SU-DHL-6 (cell line): ENCODE results near the gene SNTG2.

Experiments
- H2AFZ ChIP-seq: fragments of 200-600 bp; sonication (generic); 2 replicates; pipeline ENCODE4 v1.6.1; 2014; ENCODE audit warnings: low read depth, mild to moderate bottlenecking, moderate library complexity, mixed read lengths, antibody characterized with exemption, low read length; ENCODE audit not compliant: severe bottlenecking
- H3F3A ChIP-seq: fragments of 200-600 bp; shearing (Covaris generic); 2 replicates; pipeline ENCODE4 v1.6.0; 2016; ENCODE audit warnings: antibody characterized with exemption, mild to moderate bottlenecking; ENCODE audit not compliant: insufficient read depth
- H3K27ac ChIP-seq: fragments of 200-600 bp; sonication (generic); 2 replicates; pipeline ENCODE4 v1.5.1; 2016; ENCODE audit warnings: low read depth, mild to moderate bottlenecking, low read length, moderate library complexity, mixed read lengths
- H3K27me3 ChIP-seq: fragments of 200-600 bp; sonication (generic), shearing (Covaris generic); 2 replicates; pipeline ENCODE4 v1.6.0; 2014; ENCODE audit warnings: mild to moderate bottlenecking, low read length
- H3K36me3 ChIP-seq: fragments of 200-600 bp; sonication (generic); 2 replicates; pipeline ENCODE4 v1.6.1; 2014; ENCODE audit warnings: mild to moderate bottlenecking, low read length, mixed read lengths
- H3K4me2 ChIP-seq: fragments of 300-600, 200-600 bp; shearing (Covaris generic), sonication (generic); 2 replicates; pipeline ENCODE4 v1.6.0; 2014; ENCODE audit warnings: low read length, low read depth, mild to moderate bottlenecking; ENCODE audit not compliant: poor library complexity, severe bottlenecking
- H3K4me3 ChIP-seq: fragments of 200-600 bp; sonication (generic); 2 replicates; pipeline ENCODE4 v1.5.1; 2014; ENCODE audit warnings: antibody characterized with exemption, low read length, mild to moderate bottlenecking, mixed read lengths; ENCODE audit not compliant: insufficient read depth, poor library complexity, severe bottlenecking
- H3K79me2 ChIP-seq: fragments of 200-600 bp; sonication (generic); 2 replicates; pipeline ENCODE4 v1.6.1; 2014; ENCODE audit warnings: mild to moderate bottlenecking, low read length, moderate library complexity; ENCODE audit not compliant: insufficient read depth
- H3K9ac ChIP-seq: fragments of 200-600 bp; sonication (generic); 2 replicates; pipeline ENCODE4 v1.7.0; 2014; ENCODE audit warnings: mild to moderate bottlenecking, low read length
- H3K9me2 ChIP-seq: fragments of 200-600 bp; sonication (generic); replicated peaks from 2 replicates; pipeline ENCODE4 v1.6.1; 2014; ENCODE audit warnings: low read length; ENCODE audit not compliant: insufficient read depth
- H3K9me3 ChIP-seq: fragments of 200-600 bp; sonication (generic); 2 replicates; pipeline ENCODE4 v1.6.1; 2014; ENCODE audit warnings: low read length, mixed read lengths; ENCODE audit not compliant: insufficient read depth
- H4K20me1 ChIP-seq: fragments of 200-600 bp; sonication (generic); 2 replicates; pipeline ENCODE4 v1.6.1; 2014; ENCODE audit warnings: low read depth, mild to moderate bottlenecking, antibody characterized with exemption, low read length, moderate library complexity, mixed read lengths
- EZH2phosphoT487 ChIP-seq: fragments of 200-600 bp; sonication (generic), shearing (Covaris generic); conservative IDR thresholded peaks from 2 replicates; pipeline ENCODE4 v1.6.1; 2018; ENCODE audit warnings: mild to moderate bottlenecking, antibody characterized with exemption, low read length, moderate library complexity, mixed read lengths
- TF ChIP-seq, protein P1 (sequence below): fragments of 200-600 bp; sonication (generic); IDR thresholded peaks from one replicate; pipeline ENCODE4 v1.5.1; 2017; ENCODE audit warnings: antibody characterized with exemption, mild to moderate bottlenecking, low read length, moderate library complexity; ENCODE audit not compliant: insufficient read depth, poor library complexity, severe bottlenecking

The SNTG2 gene

DNA sequence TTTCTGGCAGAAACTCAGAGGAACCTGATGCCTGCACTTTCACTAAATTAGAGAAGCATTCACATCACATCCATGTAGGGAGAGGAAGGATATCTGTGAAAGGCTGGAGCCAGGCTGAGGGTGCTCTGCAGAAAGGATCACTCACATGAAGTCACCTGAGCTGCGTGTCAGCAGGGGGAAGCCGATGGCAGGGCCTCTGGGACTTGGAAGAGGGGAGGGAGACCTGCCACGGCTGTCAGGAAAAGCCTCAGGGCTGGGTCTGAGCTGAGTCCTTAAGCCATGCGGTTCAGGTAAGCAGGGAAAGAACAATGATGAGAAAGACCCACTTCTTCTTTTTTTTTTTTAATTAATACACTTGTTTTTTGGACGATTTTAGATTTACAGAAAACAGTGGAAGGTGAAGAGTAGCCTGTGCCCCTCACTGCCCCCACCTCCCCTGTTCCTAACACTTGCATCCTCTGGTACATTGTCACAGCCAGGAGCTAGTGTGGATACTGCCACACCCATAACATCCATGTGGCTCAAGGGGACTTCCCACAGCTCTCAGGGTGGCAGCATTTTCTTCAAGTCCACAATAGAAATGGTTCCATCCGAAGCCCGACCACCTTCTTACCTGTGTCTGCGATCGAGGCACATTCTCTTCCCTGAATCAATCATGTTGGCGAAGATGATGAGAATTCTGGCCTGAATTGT, 306.1 kb downstream of the SNTG2 start:
- H3K4me3 ChIP-seq, result no peak overlapping the region
- no peaks in the 10 kb centered on the region for H4K20me1 ChIP-seq
- H3K27me3 ChIP-seq, result no peaks in the 10 kb centered on the region
- TF ChIP-seq, protein P1, sequence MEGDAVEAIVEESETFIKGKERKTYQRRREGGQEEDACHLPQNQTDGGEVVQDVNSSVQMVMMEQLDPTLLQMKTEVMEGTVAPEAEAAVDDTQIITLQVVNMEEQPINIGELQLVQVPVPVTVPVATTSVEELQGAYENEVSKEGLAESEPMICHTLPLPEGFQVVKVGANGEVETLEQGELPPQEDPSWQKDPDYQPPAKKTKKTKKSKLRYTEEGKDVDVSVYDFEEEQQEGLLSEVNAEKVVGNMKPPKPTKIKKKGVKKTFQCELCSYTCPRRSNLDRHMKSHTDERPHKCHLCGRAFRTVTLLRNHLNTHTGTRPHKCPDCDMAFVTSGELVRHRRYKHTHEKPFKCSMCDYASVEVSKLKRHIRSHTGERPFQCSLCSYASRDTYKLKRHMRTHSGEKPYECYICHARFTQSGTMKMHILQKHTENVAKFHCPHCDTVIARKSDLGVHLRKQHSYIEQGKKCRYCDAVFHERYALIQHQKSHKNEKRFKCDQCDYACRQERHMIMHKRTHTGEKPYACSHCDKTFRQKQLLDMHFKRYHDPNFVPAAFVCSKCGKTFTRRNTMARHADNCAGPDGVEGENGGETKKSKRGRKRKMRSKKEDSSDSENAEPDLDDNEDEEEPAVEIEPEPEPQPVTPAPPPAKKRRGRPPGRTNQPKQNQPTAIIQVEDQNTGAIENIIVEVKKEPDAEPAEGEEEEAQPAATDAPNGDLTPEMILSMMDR, result no peak
- TF ChIP-seq EZH2phosphoT487, result no peak
- no peaks in the 10 kb centered on the region for H3K9me3 ChIP-seq
- H3K9me2 ChIP-seq, result no peaks in the 10 kb centered on the region
- H3K36me3 ChIP-seq, result no peaks in the 10 kb centered on the region
- no peaks in the 10 kb centered on the region for H3F3A ChIP-seq
- H3K27ac ChIP-seq, result no peak overlapping the region
- no peak overlapping the region for H2AFZ ChIP-seq
- no peak overlapping the region for H3K9ac ChIP-seq
- no peak overlapping the region for H3K4me2 ChIP-seq
- no peaks in the 10 kb centered on the region for H3K79me2 ChIP-seq

DNA sequence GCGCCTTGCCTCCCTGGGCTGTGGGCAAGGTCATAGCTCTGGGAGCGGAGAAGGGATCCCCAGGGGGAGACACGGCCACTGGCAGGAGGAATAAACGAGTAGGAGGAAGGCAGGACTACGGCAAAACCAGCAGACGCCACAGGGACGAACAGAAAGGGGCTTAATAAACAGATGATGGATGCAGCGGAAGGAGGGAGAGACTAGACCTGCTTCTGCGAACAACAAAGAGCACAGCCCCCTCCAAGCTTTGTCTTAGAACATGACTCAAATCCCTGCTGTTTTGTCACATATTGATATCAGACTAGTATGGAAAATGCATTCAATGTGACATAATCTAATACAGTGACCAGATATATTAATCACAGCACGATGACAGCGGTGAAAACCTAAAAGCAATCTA, 306.7 kb downstream of the SNTG2 start:
- no peaks in the 10 kb centered on the region for H3K9me2 ChIP-seq

DNA sequence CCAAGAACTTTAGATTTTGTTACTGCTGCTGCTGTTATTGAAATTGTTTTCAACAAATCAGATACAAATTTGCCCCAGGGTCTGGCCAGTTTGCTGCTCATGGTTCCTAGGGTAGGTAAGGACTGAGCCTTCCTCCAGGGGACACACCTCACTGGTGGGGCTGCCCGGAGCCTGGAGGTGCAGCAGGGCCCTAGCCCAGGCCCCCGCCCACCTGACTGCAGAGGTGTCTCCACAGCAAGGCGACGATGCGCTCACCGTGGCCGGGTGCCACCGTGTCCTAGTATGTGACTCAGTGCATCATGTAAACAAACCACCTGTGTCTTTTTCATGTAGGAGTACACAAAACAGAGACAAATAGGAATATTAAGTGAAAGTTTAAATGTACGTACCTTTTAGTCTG, 309.1 kb downstream of the SNTG2 start:
- Histone ChIP-seq H3K4me3 (no peak overlapping the region), H3K4me2 (no peak overlapping the region), H3K27me3 (no peaks in the 10 kb centered on the region), H4K20me1 (no peaks in the 10 kb centered on the region), H3K9me3 (no peaks in the 10 kb centered on the region), H3K36me3 (no peaks in the 10 kb centered on the region), H2AFZ (no peak overlapping the region), H3K79me2 (no peaks in the 10 kb centered on the region), H3K9ac (no peak overlapping the region), H3K27ac (no peak overlapping the region), H3K9me2 (no peaks in the 10 kb centered on the region), H3F3A (no peaks in the 10 kb centered on the region)
- TF ChIP-seq EZH2phosphoT487, result no peak
- TF ChIP-seq, protein P1, result no peak

More for the DNA sequence above, 306.7 kb downstream of the SNTG2 start:
- Histone ChIP-seq H3K9me3 (no peaks in the 10 kb centered on the region), H4K20me1 (no peaks in the 10 kb centered on the region), H3K4me3 (no peak overlapping the region), H3K9ac (no peak overlapping the region), H3K27ac (no peak overlapping the region), H2AFZ (no peak overlapping the region), H3F3A (no peaks in the 10 kb centered on the region), H3K27me3 (no peaks in the 10 kb centered on the region), H3K79me2 (no peaks in the 10 kb centered on the region), H3K4me2 (no peak overlapping the region), H3K36me3 (no peaks in the 10 kb centered on the region)
- TF ChIP-seq, protein P1, result no peak
- no peak for TF ChIP-seq EZH2phosphoT487
